Lung (tissue), 12 donors: ENCODE results near the gene SLIT1. TPM values are rescaled to one million over a fixed set of nuclear protein-coding genes. Genes with fewer than 3 reads are reported as not detected.

Experiments used
- ATAC-seq: fragments of 200-7000 bp; cut with Tn5 transposase; one replicate; pipeline ENCODE4 v1.9.1; 2020; ENCODE audit warnings: moderate number of reproducible peaks; ENCODE audit not compliant: insufficient read depth, low FRiP score
- DNase-seq, 3 donors: peaks; one replicate each; pipeline ENCODE4 v3.0.0-alpha.2; 2013 to 2017
- H3K27ac ChIP-seq, 2 donors: one replicate each; pipeline ENCODE4 v1.5.1; 2013; ENCODE audit warnings: mild to moderate bottlenecking in 2 of 2, moderate library complexity in 2 of 2, control low read depth in 1 of 2, inconsistent platforms in 1 of 2, low read depth in 1 of 2, low read length in 1 of 2
- H3K27me3 ChIP-seq, 3 donors: one replicate each; pipeline ENCODE4 v1.5.1; 2013; ENCODE audit warnings: low read length in 2 of 3; ENCODE audit not compliant: control insufficient read depth in 3 of 3, insufficient read depth in 3 of 3
- H3K36me3 ChIP-seq, 4 donors: one replicate each; pipeline ENCODE4 v1.5.1; 2013; ENCODE audit warnings: low read length in 4 of 4, mild to moderate bottlenecking in 1 of 4, moderate library complexity in 1 of 4; ENCODE audit not compliant: control insufficient read depth in 4 of 4, insufficient read depth in 4 of 4
- H3K4me1 ChIP-seq, 5 donors: one replicate each; pipeline ENCODE4 v1.5.1; 2013; ENCODE audit warnings: low read length in 5 of 5, mild to moderate bottlenecking in 2 of 5, moderate library complexity in 1 of 5; ENCODE audit not compliant: control insufficient read depth in 5 of 5, insufficient read depth in 5 of 5
- H3K4me3 ChIP-seq: one replicate; pipeline ENCODE4 v1.5.1; 2013; ENCODE audit warnings: mild to moderate bottlenecking, control low read depth, moderate library complexity
- H3K9ac ChIP-seq, 2 donors: one replicate each; pipeline ENCODE4 v1.5.1; 2013; ENCODE audit warnings: low read length in 2 of 2, control low read depth in 1 of 2; ENCODE audit not compliant: insufficient read depth in 1 of 2
- H3K9me3 ChIP-seq, 4 donors: one replicate each; pipeline ENCODE4 v1.5.1; 2013; ENCODE audit warnings: low read length in 3 of 4, mild to moderate bottlenecking in 1 of 4, moderate library complexity in 1 of 4; ENCODE audit not compliant: control insufficient read depth in 4 of 4, insufficient read depth in 3 of 4
- WGBS, 2 donors: extraction: QIAGEN DNeasy Blood & Tissue Kit; methylation state at CpG; one replicate each; pipeline ENCODE4 v1.1.7; 2013; 5-methylcytosine and 5-hydroxymethylcytosine counted together
- polyA plus RNA-seq, 2 donors: library from polyadenylated mRNA; stranded (reverse); fragments of 200-250 nt; gene quantifications; one replicate each; pipeline ENCODE4 v1.2.1, GENCODE V29; 2013
- total RNA-seq, 2 donors: library from RNA; depleted of rRNA in 1 of 2; stranded (reverse); fragments of >200 nt in 1 of 2; gene quantifications; one replicate each; pipeline ENCODE4 v1.2.1, GENCODE V29; 2014 to 2021
- TF ChIP-seq, protein P1 (sequence below): IDR thresholded peaks from 2 replicates; pipeline ENCODE4 v1.5.1; 2012; ENCODE audit warnings: mild to moderate bottlenecking; ENCODE audit errors: control extremely low read depth, extremely low read depth
- donor health status: control.
- donor health status: control.
- donor health status: Bipolar disorder and iron deficiency.
- donor health status: healthy.
- donor health status: DM: yes; HTN: yes; CAD: no.

The SLIT1 gene
- total and polyA plus RNA-seq, 4 donors, result 0.39 to 5.6 (median 0.57) TPM

DNA sequence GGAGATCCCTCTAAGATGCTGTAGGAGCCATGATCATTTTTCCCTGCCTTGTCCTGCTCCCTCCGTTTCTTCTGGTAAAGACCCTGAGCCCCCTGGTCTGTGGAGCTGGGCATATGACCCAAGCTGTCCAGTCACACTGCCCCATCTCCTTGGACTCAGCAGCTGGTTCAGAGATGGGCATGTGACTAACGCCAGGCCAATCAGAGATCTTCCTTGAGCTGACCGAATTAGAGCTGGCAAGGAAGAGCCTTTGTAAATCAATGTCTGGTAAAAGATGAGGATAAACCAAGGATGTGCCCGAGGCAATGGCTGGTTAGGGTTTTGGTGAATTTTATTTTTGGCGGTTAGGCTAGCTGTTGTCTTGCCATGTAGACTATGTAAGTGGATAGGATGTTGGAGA, 180.4 kb downstream of the SLIT1 start:
- no peaks in the 10 kb centered on the region for H3K36me3 ChIP-seq
- TF ChIP-seq, protein P1, sequence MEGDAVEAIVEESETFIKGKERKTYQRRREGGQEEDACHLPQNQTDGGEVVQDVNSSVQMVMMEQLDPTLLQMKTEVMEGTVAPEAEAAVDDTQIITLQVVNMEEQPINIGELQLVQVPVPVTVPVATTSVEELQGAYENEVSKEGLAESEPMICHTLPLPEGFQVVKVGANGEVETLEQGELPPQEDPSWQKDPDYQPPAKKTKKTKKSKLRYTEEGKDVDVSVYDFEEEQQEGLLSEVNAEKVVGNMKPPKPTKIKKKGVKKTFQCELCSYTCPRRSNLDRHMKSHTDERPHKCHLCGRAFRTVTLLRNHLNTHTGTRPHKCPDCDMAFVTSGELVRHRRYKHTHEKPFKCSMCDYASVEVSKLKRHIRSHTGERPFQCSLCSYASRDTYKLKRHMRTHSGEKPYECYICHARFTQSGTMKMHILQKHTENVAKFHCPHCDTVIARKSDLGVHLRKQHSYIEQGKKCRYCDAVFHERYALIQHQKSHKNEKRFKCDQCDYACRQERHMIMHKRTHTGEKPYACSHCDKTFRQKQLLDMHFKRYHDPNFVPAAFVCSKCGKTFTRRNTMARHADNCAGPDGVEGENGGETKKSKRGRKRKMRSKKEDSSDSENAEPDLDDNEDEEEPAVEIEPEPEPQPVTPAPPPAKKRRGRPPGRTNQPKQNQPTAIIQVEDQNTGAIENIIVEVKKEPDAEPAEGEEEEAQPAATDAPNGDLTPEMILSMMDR, result no peak
- no peak overlapping the region for H3K27ac ChIP-seq
- no peak overlapping the region for H3K4me3 ChIP-seq
- H3K9ac ChIP-seq, result no peak overlapping the region
- peaks cover 0 to 3% (median 1%) of the 10 kb centered on the region in 4 donors for H3K9me3 ChIP-seq
- H3K4me1 ChIP-seq, result no peaks in the 10 kb centered on the region
- no peak for DNase-seq
- no peaks in the 10 kb centered on the region for H3K27me3 ChIP-seq
- 91 to 95% methylated on average over 5 of the region's 5 CpGs for WGBS, 2 donors
- ATAC-seq, result no peak

DNA sequence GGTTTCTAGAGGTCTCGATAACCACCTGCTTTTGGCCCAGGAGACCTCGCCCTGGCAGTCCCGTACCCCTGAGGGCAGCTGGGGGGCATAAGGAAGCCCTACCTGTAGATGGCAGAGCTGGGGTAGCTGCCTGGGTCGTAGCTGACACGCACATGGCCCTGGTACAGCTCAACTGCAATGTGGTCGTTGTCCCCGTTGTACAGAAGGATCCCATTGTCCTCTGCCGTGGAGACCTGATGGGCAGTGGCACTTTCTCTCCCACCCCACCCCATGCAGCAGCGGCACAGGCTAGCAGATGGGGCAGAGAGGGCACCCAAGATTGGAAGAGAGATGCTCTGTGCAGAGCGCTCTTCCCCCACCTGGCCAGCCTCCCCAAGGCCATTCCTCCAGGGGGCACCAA, 181.2 kb downstream of the SLIT1 start:
- ATAC-seq (no peak), DNase-seq (no peak)
- Histone ChIP-seq H3K36me3 (no peaks in the 10 kb centered on the region), H3K9ac (no peak overlapping the region), H3K9me3 (peaks cover 0 to 3% (median 1%) of the 10 kb centered on the region in 4 donors), H3K4me3 (no peak overlapping the region), H3K27me3 (no peaks in the 10 kb centered on the region), H3K4me1 (no peaks in the 10 kb centered on the region), H3K27ac (no peak overlapping the region)
- WGBS, 2 donors, result 94 to 99% methylated on average over 10 of the region's 10 CpGs
- TF ChIP-seq, protein P1, result no peak

- Histone ChIP-seq H3K9me3 (peaks cover 0 to 3% (median 1%) of the 10 kb centered on the region in 4 donors), H3K27me3 (no peaks in the 10 kb centered on the region), H3K4me1 (peaks cover 0 to 3% (median 0%) of the 10 kb centered on the region in 5 donors), H3K36me3 (no peaks in the 10 kb centered on the region), H3K4me3 (no peak overlapping the region), H3K9ac (no peak overlapping the region), H3K27ac (no peak overlapping the region)
- TF ChIP-seq, protein P1, result no peak
- DNase-seq (no peak), ATAC-seq (no peak)
- WGBS, 2 donors, result 94 to 96% methylated on average over 8 of the region's 8 CpGs
Measured at GRCh38 chr10:97003804-97004201, 182.0 kb downstream of the SLIT1 start.
